ENCODE data around the gene GALR3. TPM values are rescaled to one million over a fixed set of nuclear protein-coding genes. Genes with fewer than 3 reads are reported as not detected.
A peak's percentile ranks its signal among the peaks of the same experiment; 100 is the strongest.
"Not testable (repeated sequence)": the region's sequence is repeated elsewhere in the genome, so short reads cannot be mapped to it uniquely, and the experiment has no call there.

GALR3 gene
- total RNA-seq, 6 experiments from 2014 or later, result not detected

DNA sequence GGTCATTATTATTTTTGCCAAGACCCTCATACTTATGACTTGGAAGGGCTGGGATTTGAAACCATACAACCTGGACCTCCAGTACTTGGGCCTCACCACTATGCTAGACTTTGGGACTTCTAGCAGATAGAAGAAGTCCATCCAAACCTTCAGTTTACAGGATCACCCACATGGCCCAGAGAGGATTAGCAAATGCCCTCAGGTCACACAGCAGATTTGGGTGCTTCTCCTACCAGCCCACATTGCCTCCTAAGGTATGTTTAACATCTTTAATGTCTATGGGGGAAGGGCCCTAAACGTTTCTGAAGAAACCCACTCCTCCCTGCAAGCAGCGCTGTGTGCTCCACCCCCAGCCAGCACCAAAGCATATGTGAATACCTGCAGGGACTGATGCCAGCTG is 32.9 kb upstream of the GALR3 start:
- no peaks in the 10 kb centered on the region for H3K36me3 Mint-ChIP-seq (ENCODE audit: low read depth)
- no peak overlapping the region for H3K4me3 Mint-ChIP-seq
- no peak overlapping the region for H3K27ac Mint-ChIP-seq
- TF ChIP-seq, protein P1, sequence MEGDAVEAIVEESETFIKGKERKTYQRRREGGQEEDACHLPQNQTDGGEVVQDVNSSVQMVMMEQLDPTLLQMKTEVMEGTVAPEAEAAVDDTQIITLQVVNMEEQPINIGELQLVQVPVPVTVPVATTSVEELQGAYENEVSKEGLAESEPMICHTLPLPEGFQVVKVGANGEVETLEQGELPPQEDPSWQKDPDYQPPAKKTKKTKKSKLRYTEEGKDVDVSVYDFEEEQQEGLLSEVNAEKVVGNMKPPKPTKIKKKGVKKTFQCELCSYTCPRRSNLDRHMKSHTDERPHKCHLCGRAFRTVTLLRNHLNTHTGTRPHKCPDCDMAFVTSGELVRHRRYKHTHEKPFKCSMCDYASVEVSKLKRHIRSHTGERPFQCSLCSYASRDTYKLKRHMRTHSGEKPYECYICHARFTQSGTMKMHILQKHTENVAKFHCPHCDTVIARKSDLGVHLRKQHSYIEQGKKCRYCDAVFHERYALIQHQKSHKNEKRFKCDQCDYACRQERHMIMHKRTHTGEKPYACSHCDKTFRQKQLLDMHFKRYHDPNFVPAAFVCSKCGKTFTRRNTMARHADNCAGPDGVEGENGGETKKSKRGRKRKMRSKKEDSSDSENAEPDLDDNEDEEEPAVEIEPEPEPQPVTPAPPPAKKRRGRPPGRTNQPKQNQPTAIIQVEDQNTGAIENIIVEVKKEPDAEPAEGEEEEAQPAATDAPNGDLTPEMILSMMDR (IDR thresholded peaks at IDR 0.05), result no peak
- 0 out of 2 replicates have a peak, but pooled peaks cover 2% of the 10 kb centered on the region for H3K27me3 Mint-ChIP-seq (ENCODE audit: insufficient read depth)
- peaks cover 6% of the 10 kb centered on the region for H3K4me1 Mint-ChIP-seq (ENCODE audit: low read depth)
- no peak for DNase-seq
- H3K9me3 Mint-ChIP-seq, result no peaks in the 10 kb centered on the region

DNA sequence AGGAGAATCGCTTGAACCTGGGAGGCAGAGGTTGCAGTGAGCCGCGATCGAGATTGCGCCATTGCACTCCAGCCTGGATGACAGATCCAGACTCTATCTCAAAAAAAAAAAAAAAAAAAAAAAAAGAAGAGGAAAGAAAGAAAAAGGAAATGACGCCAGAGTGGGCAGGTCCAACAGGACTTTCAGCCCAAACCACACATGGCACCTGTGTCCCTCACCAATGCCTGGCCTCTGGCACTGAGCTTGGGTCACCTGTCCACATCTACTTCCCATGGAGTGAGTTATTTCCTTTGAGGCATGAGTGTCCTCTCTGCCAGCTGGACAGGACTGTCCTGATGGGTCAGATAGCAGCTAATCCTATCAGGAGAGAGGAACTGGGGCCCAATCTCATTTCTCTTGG is 30.7 kb upstream of the GALR3 start:
- Mint-ChIP-seq H3K4me3 (no peak overlapping the region), H3K27ac (no peak overlapping the region), H3K36me3 (ENCODE audit: low read depth) (no peaks in the 10 kb centered on the region), H3K9me3 (no peaks in the 10 kb centered on the region), H3K4me1 (ENCODE audit: low read depth) (peaks cover 6% of the 10 kb centered on the region), H3K27me3 (ENCODE audit: insufficient read depth) (no peaks in the 10 kb centered on the region)
- DNase-seq, result no peak
- TF ChIP-seq, protein P1 (IDR thresholded peaks at IDR 0.05), result no peak

DNA sequence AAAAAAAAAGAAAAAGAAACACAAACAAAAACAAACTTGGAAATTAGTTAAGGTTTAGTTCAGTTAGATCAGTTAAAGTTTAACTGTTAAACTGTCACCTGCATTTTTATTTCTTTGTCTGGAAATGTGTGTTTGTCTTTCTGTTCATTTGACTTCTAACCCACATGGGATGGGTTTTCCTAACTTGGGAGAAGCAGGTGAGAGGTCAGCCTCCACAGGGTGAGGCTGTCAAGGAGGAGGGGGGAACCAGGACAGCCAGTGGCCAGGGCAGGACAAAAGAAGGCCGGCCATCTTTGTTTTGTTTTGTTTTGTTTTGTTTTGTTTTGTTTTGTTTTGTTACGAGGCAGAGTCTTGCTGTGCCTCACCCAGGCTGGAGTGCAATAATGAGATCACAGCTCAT is 28.8 kb upstream of the GALR3 start:
- H3K4me1 Mint-ChIP-seq (ENCODE audit: low read depth), result peaks cover 6% of the 10 kb centered on the region
- H3K27ac Mint-ChIP-seq, result no peak overlapping the region
- TF ChIP-seq, protein P1 (IDR thresholded peaks at IDR 0.05), result no peak
- no peaks in the 10 kb centered on the region for H3K36me3 Mint-ChIP-seq (ENCODE audit: low read depth)
- H3K4me3 Mint-ChIP-seq, result no peak overlapping the region
- DNase-seq, result no peak
- peaks cover 3% of the 10 kb centered on the region for H3K27me3 Mint-ChIP-seq (ENCODE audit: insufficient read depth)
- H3K9me3 Mint-ChIP-seq, result no peaks in the 10 kb centered on the region

DNA sequence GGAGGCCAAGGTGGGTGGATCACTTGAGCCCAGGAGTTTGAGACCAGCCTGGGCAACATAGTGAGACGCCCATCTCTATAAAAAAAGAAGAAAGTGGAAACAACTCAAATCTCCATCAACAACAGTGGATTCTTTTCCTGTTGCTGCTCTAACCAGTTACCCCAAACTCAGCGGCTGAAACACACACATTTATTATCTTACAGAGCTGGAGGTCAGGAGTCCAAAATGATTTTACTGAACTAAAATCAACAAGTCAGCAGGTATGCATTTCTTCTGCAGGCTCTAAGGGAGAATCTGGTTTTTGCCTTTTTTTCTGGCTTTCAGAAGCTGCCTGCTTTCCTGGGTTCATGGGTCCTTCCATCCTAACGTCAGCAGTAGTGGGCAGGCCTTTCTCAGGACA is 27.1 kb upstream of the GALR3 start:
- no peaks in the 10 kb centered on the region for H3K36me3 Mint-ChIP-seq (ENCODE audit: low read depth)
- no peak for DNase-seq
- TF ChIP-seq, protein P1 (IDR thresholded peaks at IDR 0.05), result no peak
- peaks cover 3% of the 10 kb centered on the region for H3K27me3 Mint-ChIP-seq (ENCODE audit: insufficient read depth)
- no peak overlapping the region for H3K4me3 Mint-ChIP-seq
- H3K9me3 Mint-ChIP-seq, result no peaks in the 10 kb centered on the region
- no peak overlapping the region for H3K27ac Mint-ChIP-seq
- peaks cover 6% of the 10 kb centered on the region for H3K4me1 Mint-ChIP-seq (ENCODE audit: low read depth)

DNA sequence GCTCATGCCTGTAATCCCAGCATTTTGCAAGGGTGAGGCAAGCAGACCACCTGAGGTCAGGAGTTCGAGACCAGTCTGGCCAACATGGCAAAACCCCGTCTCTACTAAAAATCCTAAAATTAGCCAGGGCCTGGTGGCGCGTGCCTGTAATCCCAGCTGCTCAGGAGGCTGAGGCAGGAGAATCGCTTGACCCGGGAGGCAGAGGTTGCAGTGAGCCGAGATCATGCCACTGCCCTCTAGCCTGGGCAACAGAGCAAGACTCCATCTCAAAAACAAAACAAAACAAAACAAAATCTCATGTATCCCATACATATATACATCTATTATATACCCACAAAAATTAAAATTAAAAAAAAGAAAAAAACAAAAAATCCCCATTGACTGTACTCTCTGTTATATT is 25.9 kb upstream of the GALR3 start:
- not testable (repeated sequence) for H3K9me3 Mint-ChIP-seq; DNase-seq; H3K36me3 Mint-ChIP-seq (ENCODE audit: low read depth); H3K27ac Mint-ChIP-seq; H3K4me3 Mint-ChIP-seq; H3K4me1 Mint-ChIP-seq (ENCODE audit: low read depth); H3K27me3 Mint-ChIP-seq (ENCODE audit: insufficient read depth)

DNA sequence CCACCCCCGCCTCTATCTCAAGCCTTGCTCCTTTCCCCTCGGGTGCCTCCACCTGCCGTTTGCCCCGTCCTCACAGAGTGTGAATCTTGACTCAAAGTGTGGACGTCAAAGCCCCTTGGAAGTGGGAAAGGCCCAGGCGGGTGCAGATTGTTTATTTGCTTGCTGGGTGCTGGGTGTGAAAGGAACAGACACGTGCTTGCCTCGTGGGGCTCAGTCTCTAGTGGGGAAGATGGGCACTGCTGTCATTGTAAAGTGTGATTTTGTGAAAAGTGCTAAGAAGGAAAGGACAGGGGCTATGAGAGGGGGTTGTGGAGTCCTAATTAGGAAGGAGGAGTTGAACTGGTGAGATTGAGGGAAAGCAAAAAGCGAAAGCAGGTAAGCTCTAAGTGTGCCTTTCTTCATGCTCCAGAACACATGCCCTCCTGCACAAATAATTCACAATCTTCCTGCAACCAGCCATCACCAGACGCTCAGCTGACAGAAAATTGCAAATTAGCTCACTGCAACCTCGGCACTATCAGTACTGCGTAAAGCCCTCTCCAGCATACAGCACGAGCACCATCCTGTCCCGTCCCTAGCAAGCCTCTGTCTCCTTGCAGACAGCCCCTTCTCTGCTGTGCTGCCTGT is 25.2 kb upstream of the GALR3 start:
- peaks cover 8% of the 10 kb centered on the region for H3K4me1 Mint-ChIP-seq (ENCODE audit: low read depth)
- peaks cover 3% of the 10 kb centered on the region for H3K27me3 Mint-ChIP-seq (ENCODE audit: insufficient read depth)
- TF ChIP-seq, protein P1 (IDR thresholded peaks at IDR 0.05), result peak; percentile 12; the same call in 1 of the 2 replicates
- no peaks in the 10 kb centered on the region for H3K9me3 Mint-ChIP-seq
- H3K4me3 Mint-ChIP-seq, result no peak overlapping the region
- no peak overlapping the region for H3K27ac Mint-ChIP-seq
- DNase-seq, result no peak
- no peaks in the 10 kb centered on the region for H3K36me3 Mint-ChIP-seq (ENCODE audit: low read depth)

DNA sequence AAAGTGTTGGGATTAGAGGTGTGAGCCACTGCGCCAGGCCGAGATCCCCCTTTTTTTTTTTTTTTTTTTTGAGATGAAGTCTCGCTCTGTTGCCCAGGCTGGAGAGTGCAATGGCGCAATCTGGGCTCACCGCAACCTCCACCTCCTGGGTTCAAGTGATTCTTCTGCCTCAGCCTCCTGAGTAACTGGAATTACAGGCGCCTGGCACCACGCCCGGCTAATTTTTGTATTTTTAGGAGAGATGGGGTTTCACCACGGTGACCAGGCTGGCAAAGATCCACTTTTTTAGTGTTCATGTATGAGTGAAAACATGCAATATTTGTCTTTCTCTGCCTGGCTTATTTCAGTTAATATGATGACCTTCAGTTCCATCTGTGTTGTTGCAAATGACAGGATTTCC is 23.2 kb upstream of the GALR3 start:
- not testable (repeated sequence) for H3K36me3 Mint-ChIP-seq (ENCODE audit: low read depth); H3K4me3 Mint-ChIP-seq; H3K9me3 Mint-ChIP-seq; DNase-seq; H3K27me3 Mint-ChIP-seq (ENCODE audit: insufficient read depth); H3K27ac Mint-ChIP-seq
- peaks cover 18% of the 10 kb centered on the region for H3K4me1 Mint-ChIP-seq (ENCODE audit: low read depth)

All from HFFc6 (cell line).